SK-N-MC (cell line): ENCODE measurements around the gene MGMT.

Experiments used
- EZH2 ChIP-seq: fragments of 200-600 bp; sonication (generic); IDR thresholded peaks from one replicate; pipeline ENCODE4 v1.6.1; 2017; ENCODE audit warnings: antibody characterized with exemption
- POLR2AphosphoS5 ChIP-seq: IDR thresholded peaks from 2 replicates; pipeline ENCODE4 v1.6.1; 2012; ENCODE audit warnings: mild to moderate bottlenecking, low read depth, low read length, borderline replicate concordance

GRCh38 chr10:129564923-129565322 is 97.9 kb downstream of the MGMT start:
- TF ChIP-seq POLR2AphosphoS5, result no peak
- TF ChIP-seq EZH2, result no peak
